Astrocyte of the hippocampus (primary cell): ENCODE data around the gene SRSF5.
"Not testable (repeated sequence)": the region's sequence is repeated elsewhere in the genome, so short reads cannot be mapped to it uniquely, and the experiment has no call there.

ENCODE experiments used
- DNase-seq: peaks from one replicate; pipeline ENCODE4 v3.0.0; 2011; ENCODE audit warnings: low read depth, low spot score

Gene SRSF5

DNA sequence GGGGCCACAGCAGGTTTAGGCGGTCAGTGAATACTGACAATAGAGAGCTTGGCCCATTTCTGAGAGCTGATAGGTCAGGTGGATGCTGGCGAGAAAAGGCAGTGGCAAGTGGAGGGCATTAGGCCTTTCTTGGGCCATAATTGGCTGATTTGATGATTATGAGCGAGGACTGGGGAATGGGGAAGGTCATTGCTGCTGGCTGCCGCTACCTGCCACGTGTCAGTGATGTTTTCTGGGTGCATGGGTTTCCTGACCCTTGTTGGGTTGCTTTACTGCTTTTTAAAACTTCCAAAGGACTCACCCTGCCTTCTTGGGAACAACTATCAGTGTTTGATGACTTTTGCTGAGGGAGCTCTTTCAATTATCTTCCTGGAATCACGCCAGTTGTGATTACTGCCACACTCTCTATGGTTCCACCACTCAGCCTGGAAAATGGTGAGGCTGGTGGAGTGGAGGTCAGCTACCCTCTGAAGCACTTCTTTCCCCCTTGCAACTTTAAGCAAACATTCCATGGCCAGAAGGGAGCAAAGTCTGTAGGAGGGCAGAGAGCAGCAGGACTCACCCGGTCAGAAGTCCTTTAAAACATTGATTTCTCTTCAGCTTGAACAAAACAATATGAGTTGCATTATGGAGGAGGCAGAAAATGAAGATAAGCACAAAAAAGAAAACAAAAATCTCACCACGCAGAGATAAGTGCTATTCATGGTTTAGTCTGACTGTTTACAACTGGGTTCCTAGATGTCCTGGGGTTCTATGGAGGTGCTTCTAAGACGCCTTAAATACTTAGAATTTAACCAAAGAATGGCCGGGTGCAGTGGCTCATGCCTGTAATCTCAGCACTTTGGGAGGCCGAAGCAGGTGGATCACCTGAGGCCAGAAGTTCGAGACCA is 42.2 kb downstream of the SRSF5 start:
- no peak for DNase-seq

DNA sequence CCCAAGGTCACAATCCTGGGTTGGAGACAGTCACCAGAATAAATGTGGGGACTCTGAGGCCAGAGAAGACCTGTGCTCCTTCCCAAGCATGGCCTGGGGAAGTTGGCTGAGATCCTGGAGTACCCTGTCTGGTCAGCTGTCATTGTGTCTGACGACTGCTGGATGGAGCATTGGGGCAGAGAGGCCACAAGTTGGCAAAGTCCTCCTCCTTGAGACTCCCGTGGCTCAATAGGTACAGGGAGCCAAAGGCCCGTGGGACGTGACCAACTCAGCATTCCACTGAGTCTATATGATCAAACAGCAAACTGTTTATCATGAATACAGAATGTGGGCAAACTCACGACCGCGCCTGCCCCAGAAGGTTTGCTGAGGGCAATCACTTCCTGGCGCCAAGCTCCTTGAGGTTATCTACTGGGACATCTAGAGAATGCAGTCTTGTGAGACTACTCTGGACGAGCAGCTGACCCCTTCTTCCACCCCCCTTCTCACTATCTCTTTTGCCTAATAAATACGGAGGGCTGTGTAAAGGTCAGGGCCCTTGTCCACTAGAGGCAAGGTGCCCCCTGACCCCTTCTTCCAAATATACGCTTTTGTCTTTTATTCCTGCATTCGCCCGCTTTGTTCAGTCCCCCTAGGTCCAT is 44.4 kb downstream of the SRSF5 start:
- no peak for DNase-seq

DNA sequence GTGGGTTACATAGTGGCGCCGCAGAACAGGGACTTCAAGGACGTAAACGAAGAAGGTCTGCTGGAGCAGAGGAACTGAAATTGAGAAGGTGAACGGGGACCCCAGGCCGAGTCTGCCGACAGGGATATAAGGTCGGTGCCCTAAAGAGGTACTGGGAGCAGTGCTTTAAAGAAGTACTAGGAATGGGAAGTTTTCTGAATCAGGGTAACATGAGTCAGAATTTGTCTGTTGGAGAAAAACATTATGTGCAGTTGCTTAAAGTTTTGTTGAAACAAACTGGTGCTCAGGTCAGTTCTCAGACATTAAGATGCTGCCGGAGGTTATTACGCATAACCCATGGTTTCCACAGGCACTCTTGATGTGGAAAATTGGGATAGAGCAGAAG is 44.9 kb downstream of the SRSF5 start:
- no peak for DNase-seq

DNA sequence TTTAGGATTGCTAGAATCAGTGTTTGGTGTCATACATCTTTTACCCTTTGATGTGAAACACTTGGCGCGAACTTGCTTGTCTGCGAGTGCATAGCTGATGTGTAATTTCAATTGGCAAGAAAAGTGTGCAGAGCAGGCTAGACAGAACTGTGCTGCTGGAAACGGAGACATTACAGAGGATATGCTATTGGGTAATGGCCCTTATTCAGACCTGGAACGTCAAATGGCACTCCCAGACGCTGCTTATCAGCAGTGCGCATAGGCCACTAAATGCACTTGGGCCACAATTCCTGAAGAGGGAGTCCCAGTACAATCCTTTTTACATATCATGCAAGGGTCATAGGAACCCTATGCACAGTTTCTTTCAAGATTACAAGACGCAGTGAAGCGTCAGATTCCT is 45.8 kb downstream of the SRSF5 start:
- no peak for DNase-seq

DNA sequence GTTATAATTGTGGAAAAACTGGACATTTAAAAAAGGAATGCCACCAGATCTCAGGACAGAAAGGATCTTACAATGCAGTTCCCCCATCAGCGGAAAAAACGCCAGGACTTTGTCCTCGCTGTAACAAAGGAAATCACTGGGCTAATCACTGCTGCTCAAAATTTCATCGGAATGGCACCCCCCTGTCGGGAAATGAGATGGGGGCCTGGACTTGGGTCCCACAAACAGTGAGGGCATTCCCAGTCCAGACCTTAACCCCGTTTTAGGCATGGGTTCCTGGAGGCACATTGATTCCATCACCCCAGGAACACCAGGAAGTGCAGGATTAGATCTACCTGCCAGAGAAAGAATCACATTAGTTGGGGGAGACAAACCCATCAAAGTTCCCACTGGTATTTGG is 46.4 kb downstream of the SRSF5 start:
- not testable (repeated sequence) for DNase-seq

DNA sequence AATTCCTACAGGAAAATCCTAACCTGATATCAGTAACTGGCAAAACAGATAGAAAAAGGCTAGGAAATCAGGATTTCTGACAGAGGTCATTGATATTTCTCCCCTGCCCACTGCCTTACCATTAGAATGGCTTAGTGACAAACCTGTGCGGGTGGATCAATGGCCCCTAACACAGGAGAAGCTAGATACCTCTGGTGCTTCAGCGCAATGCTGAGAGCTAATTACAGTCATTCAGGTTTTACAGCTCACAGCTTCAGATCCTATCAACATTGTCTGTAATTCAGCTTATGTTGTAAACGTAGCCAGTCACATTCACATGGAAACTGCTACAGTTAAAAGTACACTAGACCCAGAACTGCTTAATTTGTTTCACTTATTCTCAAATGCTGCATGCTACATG is 47.5 kb downstream of the SRSF5 start:
- no peak for DNase-seq

DNA sequence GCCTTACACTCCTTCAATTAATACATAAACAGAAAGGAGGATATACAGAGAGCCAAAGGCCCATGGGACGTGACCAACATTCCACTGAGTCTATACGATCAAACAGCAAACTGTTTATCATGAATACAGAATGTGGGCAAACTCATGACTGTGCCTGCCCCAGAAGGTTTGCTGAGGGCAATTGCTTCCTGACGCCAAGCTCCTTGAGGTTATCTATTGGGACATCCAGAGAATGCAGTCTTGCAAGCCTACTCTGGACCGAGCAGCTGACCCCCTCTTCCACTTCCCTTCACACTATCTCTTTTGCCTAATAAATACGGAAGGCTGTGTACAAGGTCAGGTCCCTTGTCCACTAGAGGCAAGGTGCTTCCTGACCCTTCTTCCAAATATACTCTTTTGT is 48.6 kb downstream of the SRSF5 start:
- no peak for DNase-seq

DNA sequence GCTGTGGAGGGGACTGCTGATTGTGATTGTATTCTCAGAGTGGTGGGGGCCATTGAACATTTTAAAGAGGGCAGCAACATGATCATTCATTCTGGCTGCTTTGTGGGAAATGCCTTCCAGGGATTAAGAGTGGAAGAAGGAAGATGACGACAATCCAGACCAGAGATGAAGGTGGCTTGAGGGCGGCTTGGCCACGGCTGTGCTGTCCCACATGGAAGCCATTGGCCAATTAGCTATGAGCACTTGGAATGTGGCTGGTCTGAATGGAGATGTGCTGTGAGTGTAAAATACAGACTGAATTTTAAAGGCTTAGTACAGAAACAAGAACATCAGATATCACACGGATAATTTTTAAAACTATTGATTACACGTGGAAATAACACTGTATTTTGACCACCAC is 49.3 kb downstream of the SRSF5 start:
- no peak for DNase-seq

DNA sequence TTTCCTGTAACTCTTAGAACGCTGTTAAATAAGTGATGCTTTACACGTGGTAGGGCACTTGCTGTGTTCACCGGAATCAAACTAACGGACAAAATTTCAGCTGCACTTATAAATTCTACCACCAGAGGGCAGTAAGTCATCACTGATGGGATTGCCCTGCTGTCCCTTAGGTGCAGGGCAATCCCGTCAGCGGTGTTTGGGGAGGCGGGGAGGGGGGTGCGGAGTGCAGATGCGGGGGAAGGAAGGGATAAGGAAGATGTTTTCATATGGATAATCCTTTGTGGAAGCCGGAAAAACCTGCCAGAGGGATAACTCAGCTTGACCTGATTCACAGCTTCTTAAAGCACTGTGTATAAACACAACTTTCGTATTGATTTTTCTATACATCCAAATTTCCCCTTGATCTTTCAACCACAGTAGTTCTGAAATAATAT is 51.8 kb downstream of the SRSF5 start:
- DNase-seq: peak; percentile 84

DNA sequence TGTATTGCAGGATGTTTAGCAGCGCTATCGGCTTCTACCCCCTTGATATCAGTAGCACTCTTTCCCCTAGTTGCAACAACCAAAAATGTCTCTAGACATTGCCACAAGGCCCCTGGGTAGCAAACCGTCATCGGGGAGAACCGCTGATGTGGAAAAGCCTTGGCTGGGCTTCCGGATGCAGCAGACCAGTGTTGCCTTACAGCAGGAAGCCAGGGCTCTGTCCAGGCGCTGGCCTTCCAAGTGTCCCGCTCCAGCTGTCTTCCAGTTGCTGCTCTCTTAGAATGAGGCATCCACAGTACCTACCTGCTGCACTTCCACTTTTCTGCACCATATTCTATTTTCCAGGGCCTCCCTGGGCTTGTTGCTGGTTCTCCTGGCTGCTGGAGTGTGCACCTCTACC is 52.7 kb downstream of the SRSF5 start:
- DNase-seq: no peak

DNA sequence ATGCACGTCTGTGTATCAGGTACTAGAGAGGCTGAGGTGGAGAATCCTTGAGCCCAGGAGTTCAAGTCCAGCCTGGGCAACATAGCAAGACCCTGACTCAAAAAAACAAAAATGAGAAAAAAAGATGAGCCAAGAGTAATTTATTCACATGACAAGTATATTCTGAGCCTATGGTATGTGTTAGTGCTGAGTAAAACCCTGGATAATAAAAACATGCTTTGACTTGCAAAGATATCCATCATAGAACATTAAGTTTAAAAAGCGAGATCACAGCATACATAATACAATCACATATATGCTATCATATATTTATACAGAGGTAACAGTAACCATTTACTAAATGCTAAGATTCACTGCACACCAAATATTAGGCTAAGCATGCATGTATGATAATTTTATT is 54.0 kb downstream of the SRSF5 start:
- no peak for DNase-seq
